Gastroesophageal sphincter (tissue), 3 donors: ENCODE results near the gene TBX6.

Source experiments
- CTCF ChIP-seq, 4 experiments: fragments of 200-600 bp in 2 of 4; fragments of 450-650 bp in 2 of 4; sonication (generic) in 1 of 4; IDR thresholded peaks; one replicate each; pipeline ENCODE4 v1.5.1; 2017 to 2019; ENCODE audit warnings: antibody characterized with exemption in 4 of 4, mild to moderate bottlenecking in 2 of 4, moderate library complexity in 2 of 4
- EP300 ChIP-seq: sonication (generic); formaldehyde crosslinking; IDR thresholded peaks from one replicate; pipeline ENCODE4 v1.6.1; 2017; ENCODE audit warnings: antibody characterized with exemption, mild to moderate bottlenecking
- POLR2A ChIP-seq, 2 donors: fragments of 450-650 bp; IDR thresholded peaks; one replicate each; pipeline ENCODE4 v1.6.1; 2017; ENCODE audit warnings: antibody characterized with exemption in 2 of 2, mild to moderate bottlenecking in 2 of 2, moderate library complexity in 1 of 2

- no peak for TF ChIP-seq EP300
- no peak for TF ChIP-seq POLR2A (IDR thresholded peaks at IDR 0.05)
- TF ChIP-seq CTCF (IDR thresholded peaks at IDR 0.05), result peak in 3 of 4 experiments; percentile 53 to 77 (median 70)
Measured at GRCh38 chr16:30112197-30113030, 20.7 kb upstream of the TBX6 start.
